ENCODE measurements around the gene MACROD2. TPM values are rescaled to one million over a fixed set of nuclear protein-coding genes. Genes with fewer than 3 reads are reported as not detected.

MACROD2 gene
- total RNA-seq, 4 donors from 2014 or later = 4.6 to 33.0 (median 8.3) TPM

GRCh38 chr20:15287329-15287728 lies 1292.0 kb downstream of the MACROD2 start:
- H3K36me3 ChIP-seq = no peaks in the 10 kb centered on the region
- TF ChIP-seq POLR2A (IDR thresholded peaks at IDR 0.05) = no peak
- no peak for TF ChIP-seq EP300 (IDR thresholded peaks at IDR 0.05; ENCODE audit: low read depth)
- no peak for TF ChIP-seq CTCF (IDR thresholded peaks at IDR 0.05)
- no peaks in the 10 kb centered on the region for H3K9me3 ChIP-seq
- no peaks in the 10 kb centered on the region for H3K4me1 ChIP-seq
- no peak overlapping the region for H3K4me3 ChIP-seq
- no peak for DNase-seq
- no peak overlapping the region for H3K27ac ChIP-seq
- intact Hi-C loops (cut with DNase I; ENCODE audit: low total_unique reads) (no loop called here), in situ Hi-C loops (cut with MboI; ENCODE audit: low pct_ligation_motif_present in 1 of 4, low pct_unique_long_range_greater_than_20kb in 1 of 4, low sequenced_read_pairs in 3 of 4) (no loop called here)
- no peaks in the 10 kb centered on the region for H3K27me3 ChIP-seq
- WGBS, 2 donors (ENCODE audit: low coverage in 1 of 2) = 78 to 79% methylated on average over 5 of the region's 5 CpGs

- H3K4me3 ChIP-seq = no peak overlapping the region
Measured at GRCh38 chr20:15288106-15288505, 1292.8 kb downstream of the MACROD2 start.

GRCh38 chr20:15289337-15289736 lies 1294.0 kb downstream of the MACROD2 start:
- Histone ChIP-seq H3K9me3 (no peaks in the 10 kb centered on the region), H3K27me3 (no peaks in the 10 kb centered on the region), H3K4me3 (no peak overlapping the region), H3K27ac (no peak overlapping the region), H3K4me1 (no peaks in the 10 kb centered on the region), H3K36me3 (no peaks in the 10 kb centered on the region)
- DNase-seq = no peak
- intact Hi-C loops (cut with DNase I; ENCODE audit: low total_unique reads) (no loop called here), in situ Hi-C loops (cut with MboI; ENCODE audit: low pct_ligation_motif_present in 1 of 4, low pct_unique_long_range_greater_than_20kb in 1 of 4, low sequenced_read_pairs in 3 of 4) (no loop called here)
- no peak for TF ChIP-seq CTCF (IDR thresholded peaks at IDR 0.05)
- no peak for TF ChIP-seq POLR2A (IDR thresholded peaks at IDR 0.05)
- TF ChIP-seq EP300 (IDR thresholded peaks at IDR 0.05; ENCODE audit: low read depth) = no peak
- TF ChIP-seq POLR2AphosphoS5 (IDR thresholded peaks at IDR 0.05) = no peak
- WGBS, 2 donors (ENCODE audit: low coverage in 1 of 2) = 58 to 67% methylated on average over 4 of the region's 4 CpGs

More at GRCh38 chr20:15288106-15288505, 1292.8 kb downstream of the MACROD2 start:
- H3K27me3 ChIP-seq = no peaks in the 10 kb centered on the region
- no peak overlapping the region for H3K27ac ChIP-seq
- no peak for DNase-seq
- no peaks in the 10 kb centered on the region for H3K4me1 ChIP-seq
- intact Hi-C loops (cut with DNase I; ENCODE audit: low total_unique reads) = no loop called here
- no peaks in the 10 kb centered on the region for H3K36me3 ChIP-seq
- TF ChIP-seq POLR2A (IDR thresholded peaks at IDR 0.05) (no peak), CTCF (IDR thresholded peaks at IDR 0.05) (no peak), EP300 (IDR thresholded peaks at IDR 0.05; ENCODE audit: low read depth) (no peak), POLR2AphosphoS5 (IDR thresholded peaks at IDR 0.05) (no peak)
- WGBS, 2 donors (ENCODE audit: low coverage in 1 of 2) = 79% methylated on average over 3 of the region's 3 CpGs
- in situ Hi-C loops (cut with MboI; ENCODE audit: low pct_ligation_motif_present in 1 of 4, low pct_unique_long_range_greater_than_20kb in 1 of 4, low sequenced_read_pairs in 3 of 4) = no loop called here
- no peaks in the 10 kb centered on the region for H3K9me3 ChIP-seq

GRCh38 chr20:15292405-15292804 lies 1297.1 kb downstream of the MACROD2 start:
- no peak for DNase-seq
- in situ Hi-C loops (cut with MboI; ENCODE audit: low pct_ligation_motif_present in 1 of 4, low pct_unique_long_range_greater_than_20kb in 1 of 4, low sequenced_read_pairs in 3 of 4) (no loop called here), intact Hi-C loops (cut with DNase I; ENCODE audit: low total_unique reads) (no loop called here)
- 76 to 83% methylated on average over 4 of the region's 4 CpGs for WGBS, 2 donors (ENCODE audit: low coverage in 1 of 2)
- TF ChIP-seq POLR2A (IDR thresholded peaks at IDR 0.05) = no peak
- TF ChIP-seq POLR2AphosphoS5 (IDR thresholded peaks at IDR 0.05) = no peak
- TF ChIP-seq CTCF (IDR thresholded peaks at IDR 0.05) = no peak
- no peak for TF ChIP-seq EP300 (IDR thresholded peaks at IDR 0.05; ENCODE audit: low read depth)
- Histone ChIP-seq H3K4me3 (no peak overlapping the region), H3K9me3 (no peaks in the 10 kb centered on the region), H3K27ac (no peak overlapping the region), H3K36me3 (no peaks in the 10 kb centered on the region), H3K27me3 (no peaks in the 10 kb centered on the region), H3K4me1 (no peaks in the 10 kb centered on the region)
